ENCODE results near the gene EDDM3A.

DNA sequence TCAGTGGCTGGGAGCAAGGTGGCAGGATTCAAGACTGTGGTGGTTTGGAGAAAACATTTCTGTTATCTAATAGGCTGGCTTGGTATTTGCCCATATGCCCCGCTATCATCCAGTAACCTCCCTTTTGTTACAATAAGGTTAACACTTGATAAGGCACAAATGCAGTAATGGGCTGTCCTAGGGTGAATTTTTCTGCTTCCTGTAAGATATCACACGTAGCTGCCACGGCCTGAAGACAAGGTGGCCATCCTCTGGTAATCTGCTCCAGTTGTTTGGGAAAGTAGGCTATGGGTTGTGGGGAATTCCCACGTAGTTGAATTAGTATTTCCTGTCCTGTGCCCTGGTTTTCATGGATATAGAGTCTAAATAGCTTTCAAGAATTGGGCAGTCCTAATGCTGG, 34.0 kb upstream of the EDDM3A start:
- TF ChIP-seq SIN3A (IDR thresholded peaks at IDR 0.05; ENCODE audit: borderline replicate concordance, insufficient read depth, low read length): no peak
- TF ChIP-seq, protein P1, sequence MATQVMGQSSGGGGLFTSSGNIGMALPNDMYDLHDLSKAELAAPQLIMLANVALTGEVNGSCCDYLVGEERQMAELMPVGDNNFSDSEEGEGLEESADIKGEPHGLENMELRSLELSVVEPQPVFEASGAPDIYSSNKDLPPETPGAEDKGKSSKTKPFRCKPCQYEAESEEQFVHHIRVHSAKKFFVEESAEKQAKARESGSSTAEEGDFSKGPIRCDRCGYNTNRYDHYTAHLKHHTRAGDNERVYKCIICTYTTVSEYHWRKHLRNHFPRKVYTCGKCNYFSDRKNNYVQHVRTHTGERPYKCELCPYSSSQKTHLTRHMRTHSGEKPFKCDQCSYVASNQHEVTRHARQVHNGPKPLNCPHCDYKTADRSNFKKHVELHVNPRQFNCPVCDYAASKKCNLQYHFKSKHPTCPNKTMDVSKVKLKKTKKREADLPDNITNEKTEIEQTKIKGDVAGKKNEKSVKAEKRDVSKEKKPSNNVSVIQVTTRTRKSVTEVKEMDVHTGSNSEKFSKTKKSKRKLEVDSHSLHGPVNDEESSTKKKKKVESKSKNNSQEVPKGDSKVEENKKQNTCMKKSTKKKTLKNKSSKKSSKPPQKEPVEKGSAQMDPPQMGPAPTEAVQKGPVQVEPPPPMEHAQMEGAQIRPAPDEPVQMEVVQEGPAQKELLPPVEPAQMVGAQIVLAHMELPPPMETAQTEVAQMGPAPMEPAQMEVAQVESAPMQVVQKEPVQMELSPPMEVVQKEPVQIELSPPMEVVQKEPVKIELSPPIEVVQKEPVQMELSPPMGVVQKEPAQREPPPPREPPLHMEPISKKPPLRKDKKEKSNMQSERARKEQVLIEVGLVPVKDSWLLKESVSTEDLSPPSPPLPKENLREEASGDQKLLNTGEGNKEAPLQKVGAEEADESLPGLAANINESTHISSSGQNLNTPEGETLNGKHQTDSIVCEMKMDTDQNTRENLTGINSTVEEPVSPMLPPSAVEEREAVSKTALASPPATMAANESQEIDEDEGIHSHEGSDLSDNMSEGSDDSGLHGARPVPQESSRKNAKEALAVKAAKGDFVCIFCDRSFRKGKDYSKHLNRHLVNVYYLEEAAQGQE (IDR thresholded peaks at IDR 0.05; ENCODE audit: insufficient read depth in 1 of 2, low read depth in 2 of 2, low read length in 2 of 2): no peak
